NT2/D1 (cell line): ENCODE measurements around the gene CCPG1.

Experiments
- SUZ12 ChIP-seq: IDR thresholded peaks from 2 replicates; pipeline ENCODE4 v1.6.1; 2011; ENCODE audit not compliant: insufficient read length, insufficient read depth; ENCODE audit errors: extremely low read depth
- YY1 ChIP-seq: IDR thresholded peaks from 2 replicates; pipeline ENCODE4 v1.6.1; 2011; ENCODE audit not compliant: insufficient read length, insufficient read depth
- ZNF274 ChIP-seq: IDR thresholded peaks from 2 replicates; pipeline ENCODE4 v1.6.1; 2011; ENCODE audit warnings: mild to moderate bottlenecking, low read depth, low read length

- TF ChIP-seq ZNF274 (no peak), YY1 (no peak), SUZ12 (no peak)
Measured at GRCh38 chr15:55381595-55381994, 26.6 kb downstream of the CCPG1 start.
